ENCODE measurements around the gene PEPD.

DNA sequence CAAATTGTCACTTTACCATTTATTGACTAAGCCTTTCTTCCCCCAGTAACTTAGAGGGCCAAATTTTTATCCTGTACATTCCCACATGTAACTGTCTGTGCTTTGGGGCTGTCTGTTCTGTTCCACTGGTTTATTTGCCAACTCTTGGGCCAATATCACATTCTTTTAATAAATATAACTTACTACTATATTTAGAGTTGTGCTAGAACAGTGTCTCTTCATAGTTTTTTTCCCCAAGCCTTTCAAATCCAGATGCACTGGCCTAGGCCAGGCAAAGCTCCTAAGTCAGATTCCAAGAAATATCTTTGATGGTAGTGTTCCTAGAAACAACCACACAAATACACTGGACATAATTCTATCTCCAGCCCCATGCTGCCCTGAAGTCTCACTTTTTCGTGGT lies 164.0 kb downstream of the PEPD start:
- TF ChIP-seq, protein P1, sequence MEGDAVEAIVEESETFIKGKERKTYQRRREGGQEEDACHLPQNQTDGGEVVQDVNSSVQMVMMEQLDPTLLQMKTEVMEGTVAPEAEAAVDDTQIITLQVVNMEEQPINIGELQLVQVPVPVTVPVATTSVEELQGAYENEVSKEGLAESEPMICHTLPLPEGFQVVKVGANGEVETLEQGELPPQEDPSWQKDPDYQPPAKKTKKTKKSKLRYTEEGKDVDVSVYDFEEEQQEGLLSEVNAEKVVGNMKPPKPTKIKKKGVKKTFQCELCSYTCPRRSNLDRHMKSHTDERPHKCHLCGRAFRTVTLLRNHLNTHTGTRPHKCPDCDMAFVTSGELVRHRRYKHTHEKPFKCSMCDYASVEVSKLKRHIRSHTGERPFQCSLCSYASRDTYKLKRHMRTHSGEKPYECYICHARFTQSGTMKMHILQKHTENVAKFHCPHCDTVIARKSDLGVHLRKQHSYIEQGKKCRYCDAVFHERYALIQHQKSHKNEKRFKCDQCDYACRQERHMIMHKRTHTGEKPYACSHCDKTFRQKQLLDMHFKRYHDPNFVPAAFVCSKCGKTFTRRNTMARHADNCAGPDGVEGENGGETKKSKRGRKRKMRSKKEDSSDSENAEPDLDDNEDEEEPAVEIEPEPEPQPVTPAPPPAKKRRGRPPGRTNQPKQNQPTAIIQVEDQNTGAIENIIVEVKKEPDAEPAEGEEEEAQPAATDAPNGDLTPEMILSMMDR (conservative IDR thresholded peaks at IDR 0.05; ENCODE audit: low read length): no peak
- TF ChIP-seq EZH2phosphoT487 (IDR thresholded peaks at IDR 0.05; ENCODE audit: borderline replicate concordance): no peak
